ENCODE measurements around the gene ACHE.

Gene ACHE

GRCh38 chr7:100896732-100897608 is 1.3 kb upstream of the ACHE start:
- no peak for DNase-seq (ENCODE audit: low spot score)

- no peak for DNase-seq (ENCODE audit: low spot score)
Observed at GRCh38 chr7:100895956-100896731, 456 bp upstream of the ACHE start.

- DNase-seq (ENCODE audit: low spot score) = no peak
Observed at GRCh38 chr7:100894860-100895700, 608 bp downstream of the ACHE start.

GRCh38 chr7:100893910-100894721 is 1.6 kb downstream of the ACHE start:
- no peak for DNase-seq (ENCODE audit: low spot score)

- DNase-seq (ENCODE audit: low spot score) = no peak
Observed at GRCh38 chr7:100893318-100893895, 2.3 kb downstream of the ACHE start.

- DNase-seq (ENCODE audit: low spot score) = no peak
Observed at GRCh38 chr7:100892364-100893317, 3.0 kb downstream of the ACHE start.

GRCh38 chr7:100891568-100892247 is 4.0 kb downstream of the ACHE start:
- no peak for DNase-seq (ENCODE audit: low spot score)

GRCh38 chr7:100890653-100891567 is 4.8 kb downstream of the ACHE start:
- DNase-seq (ENCODE audit: low spot score) = no peak

GRCh38 chr7:100888988-100889750 is 6.5 kb downstream of the ACHE start, which contains the start of gene UFSP1:
UFSP1 (minus strand) TSS chr7:100889715; CDS start chr7:100889271, 444 bp downstream.
- DNase-seq (ENCODE audit: low spot score) = no peak

GRCh38 chr7:100888291-100888987 is 7.2 kb downstream of the ACHE start:
- no peak for DNase-seq (ENCODE audit: low spot score)

GRCh38 chr7:100887516-100888290 is 8.0 kb downstream of the ACHE start:
- DNase-seq (ENCODE audit: low spot score) = no peak

GRCh38 chr7:100886936-100887515 is 8.7 kb downstream of the ACHE start:
- no peak for DNase-seq (ENCODE audit: low spot score)

GRCh38 chr7:100886142-100886935 is 9.3 kb downstream of the ACHE start:
- DNase-seq (ENCODE audit: low spot score) = no peak

- DNase-seq (ENCODE audit: low spot score) = no peak
Observed at GRCh38 chr7:100885440-100886141, 10.1 kb downstream of the ACHE start.

All from kidney capillary endothelial cell (primary cell).